ENCODE data around the gene YIF1A. TPM values are rescaled to one million over a fixed set of nuclear protein-coding genes. Genes with fewer than 3 reads are reported as not detected.

Gene YIF1A
- total RNA-seq, 4 donors from 2014 or later: 57.7 to 92.5 (median 85.4) TPM

- intact Hi-C loops (cut with DNase I): no loop called here
- peaks cover 37 to 46% (median 43%) of the 10 kb centered on the region in 4 donors for H3K4me1 ChIP-seq
- TF ChIP-seq POLR2AphosphoS5 (IDR thresholded peaks at IDR 0.05): no peak
- no peak for DNase-seq (ENCODE audit: extremely low spot score)
- peaks cover 0 to 37% (median 33%) of the 10 kb centered on the region in 4 donors for H3K36me3 ChIP-seq
- H3K4me3 ChIP-seq: no peak overlapping the region
- H3K27ac ChIP-seq (replicated peaks in 1 of 4): no peak overlapping the region
- H3K9me3 ChIP-seq: no peaks in the 10 kb centered on the region
- no peaks in the 10 kb centered on the region for H3K27me3 ChIP-seq
- WGBS: 84% methylated on average over 18 of the region's 18 CpGs
Measured at GRCh38 chr11:66332371-66333219, 43.7 kb upstream of the YIF1A start.

DNA sequence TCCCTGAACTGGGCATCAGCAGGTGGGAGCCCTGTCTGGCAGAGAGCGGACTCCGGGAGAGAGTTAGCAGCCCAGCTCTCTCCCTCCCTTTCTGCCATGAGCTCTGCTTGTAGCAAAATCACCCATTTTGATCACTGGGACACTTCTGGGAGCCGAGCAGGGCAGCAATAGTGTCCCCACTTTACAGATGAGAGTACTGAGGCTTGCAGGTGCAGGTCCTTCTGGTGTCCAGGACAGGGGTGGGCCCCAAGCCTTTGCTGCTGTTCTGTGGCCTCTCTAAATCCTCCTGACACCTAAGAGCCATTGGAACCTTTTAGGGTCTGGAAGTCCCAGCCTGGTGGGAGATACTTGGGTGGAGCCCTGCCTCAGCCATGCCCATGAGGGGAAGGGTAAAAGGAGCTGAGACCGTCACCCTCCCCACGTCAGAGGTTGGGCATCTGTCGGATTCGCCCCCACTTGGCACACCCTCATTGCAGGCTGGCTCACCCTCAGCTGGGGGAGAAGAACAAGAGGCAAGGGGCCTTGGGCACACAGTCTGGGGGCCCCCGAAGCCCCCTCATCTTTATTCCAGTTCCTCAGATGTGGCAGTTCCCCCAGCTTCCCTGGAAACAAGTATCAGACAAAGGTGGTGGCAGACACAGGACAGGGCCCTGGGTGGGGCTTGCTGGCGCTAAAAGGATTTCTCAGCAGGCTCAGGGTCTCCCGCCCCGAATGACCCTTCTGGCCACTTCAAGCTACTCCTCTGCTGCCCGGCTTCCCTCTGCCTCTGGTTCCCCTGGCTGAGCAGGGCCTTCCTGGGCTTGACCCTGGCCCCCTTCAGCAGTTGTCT is 42.8 kb upstream of the YIF1A start:
- peaks cover 0 to 29% (median 25%) of the 10 kb centered on the region in 4 donors for H3K36me3 ChIP-seq
- WGBS: 92% methylated on average over 9 of the region's 12 CpGs
- H3K9me3 ChIP-seq: no peaks in the 10 kb centered on the region
- DNase-seq (ENCODE audit: extremely low spot score): no peak
- H3K4me1 ChIP-seq: peaks cover 44 to 48% (median 47%) of the 10 kb centered on the region in 4 donors
- H3K27ac ChIP-seq (replicated peaks in 1 of 4): no peak overlapping the region
- no peaks in the 10 kb centered on the region for H3K27me3 ChIP-seq
- TF ChIP-seq, protein P1, sequence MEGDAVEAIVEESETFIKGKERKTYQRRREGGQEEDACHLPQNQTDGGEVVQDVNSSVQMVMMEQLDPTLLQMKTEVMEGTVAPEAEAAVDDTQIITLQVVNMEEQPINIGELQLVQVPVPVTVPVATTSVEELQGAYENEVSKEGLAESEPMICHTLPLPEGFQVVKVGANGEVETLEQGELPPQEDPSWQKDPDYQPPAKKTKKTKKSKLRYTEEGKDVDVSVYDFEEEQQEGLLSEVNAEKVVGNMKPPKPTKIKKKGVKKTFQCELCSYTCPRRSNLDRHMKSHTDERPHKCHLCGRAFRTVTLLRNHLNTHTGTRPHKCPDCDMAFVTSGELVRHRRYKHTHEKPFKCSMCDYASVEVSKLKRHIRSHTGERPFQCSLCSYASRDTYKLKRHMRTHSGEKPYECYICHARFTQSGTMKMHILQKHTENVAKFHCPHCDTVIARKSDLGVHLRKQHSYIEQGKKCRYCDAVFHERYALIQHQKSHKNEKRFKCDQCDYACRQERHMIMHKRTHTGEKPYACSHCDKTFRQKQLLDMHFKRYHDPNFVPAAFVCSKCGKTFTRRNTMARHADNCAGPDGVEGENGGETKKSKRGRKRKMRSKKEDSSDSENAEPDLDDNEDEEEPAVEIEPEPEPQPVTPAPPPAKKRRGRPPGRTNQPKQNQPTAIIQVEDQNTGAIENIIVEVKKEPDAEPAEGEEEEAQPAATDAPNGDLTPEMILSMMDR (IDR thresholded peaks at IDR 0.05): no peak
- TF ChIP-seq EP300 (IDR thresholded peaks at IDR 0.05) (no peak), POLR2AphosphoS5 (IDR thresholded peaks at IDR 0.05) (no peak), POLR2A (IDR thresholded peaks at IDR 0.05; ENCODE audit: low read depth) (no peak)
- intact Hi-C loops (cut with DNase I): no loop called here
- no peak overlapping the region for H3K4me3 ChIP-seq

DNA sequence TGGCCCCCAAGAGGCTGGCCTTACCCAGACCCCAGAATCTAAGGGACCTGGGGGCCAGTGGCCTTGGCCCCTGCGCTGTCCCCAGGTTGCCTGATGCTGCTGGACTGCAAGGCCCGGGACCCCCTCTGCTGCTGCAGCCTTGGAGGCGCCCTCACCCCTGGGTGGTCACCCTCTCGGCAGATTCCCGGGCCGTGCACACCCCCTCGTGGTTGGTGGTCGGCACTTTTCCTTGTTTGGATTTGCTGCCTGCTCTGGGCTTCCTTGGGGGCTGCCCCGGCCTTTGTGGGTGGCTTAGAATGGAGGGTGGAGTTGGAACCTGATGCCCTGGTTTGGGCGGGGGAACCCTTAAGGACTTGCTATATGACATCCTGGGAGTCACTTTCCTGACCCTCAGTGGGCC is 42.0 kb upstream of the YIF1A start:
- Histone ChIP-seq H3K4me1 (peaks cover 44 to 48% (median 47%) of the 10 kb centered on the region in 4 donors), H3K27ac (replicated peaks in 1 of 4) (no peak overlapping the region), H3K27me3 (no peaks in the 10 kb centered on the region), H3K36me3 (peaks cover 0 to 29% (median 25%) of the 10 kb centered on the region in 4 donors), H3K9me3 (no peaks in the 10 kb centered on the region), H3K4me3 (no peak overlapping the region)
- TF ChIP-seq EP300 (IDR thresholded peaks at IDR 0.05): no peak
- TF ChIP-seq, protein P1 (IDR thresholded peaks at IDR 0.05): no peak
- no peak for TF ChIP-seq POLR2A (IDR thresholded peaks at IDR 0.05; ENCODE audit: low read depth)
- no peak for TF ChIP-seq POLR2AphosphoS5 (IDR thresholded peaks at IDR 0.05)
- DNase-seq (ENCODE audit: extremely low spot score): no peak
- intact Hi-C loops (cut with DNase I): no loop called here
- 49% methylated on average over 8 of the region's 10 CpGs for WGBS

DNA sequence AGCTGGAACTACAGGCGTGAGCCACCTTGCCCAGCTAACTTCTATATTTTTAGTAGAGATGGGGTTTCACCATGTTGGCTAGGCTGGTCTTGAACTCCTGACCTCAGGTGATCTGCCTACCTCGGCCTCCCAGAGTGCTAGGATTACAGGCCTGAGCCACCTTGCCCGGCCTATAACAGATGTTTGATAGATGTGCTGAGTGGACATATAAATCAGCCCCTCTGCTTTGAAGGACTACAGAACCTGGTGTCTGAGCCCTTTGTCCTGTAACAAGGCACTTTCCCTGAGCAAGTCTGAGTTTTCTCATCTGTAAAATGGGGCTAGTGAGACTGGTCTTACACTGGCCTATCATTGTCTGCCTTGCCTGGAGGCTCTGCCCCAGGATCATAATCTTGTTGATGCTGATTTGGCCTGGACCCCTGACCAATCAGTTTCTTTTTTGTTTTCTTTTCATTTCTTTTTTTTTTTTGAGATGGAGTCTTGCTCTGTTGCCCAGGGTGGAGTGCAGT is 40.3 kb upstream of the YIF1A start:
- Histone ChIP-seq H3K27ac (replicated peaks in 1 of 4) (no peak overlapping the region), H3K27me3 (no peaks in the 10 kb centered on the region), H3K4me1 (peaks cover 32 to 37% (median 34%) of the 10 kb centered on the region in 4 donors), H3K9me3 (no peaks in the 10 kb centered on the region), H3K4me3 (no peak overlapping the region), H3K36me3 (peaks cover 0 to 25% (median 22%) of the 10 kb centered on the region in 4 donors)
- DNase-seq (ENCODE audit: extremely low spot score): no peak
- 89% methylated on average over 3 of the region's 3 CpGs for WGBS
- intact Hi-C loops (cut with DNase I): loop anchor here (2.0 kb wide), 1 partner anchor 18 kb away; no protein-coding TSS in a partner anchor
- TF ChIP-seq EP300 (IDR thresholded peaks at IDR 0.05): no peak
- TF ChIP-seq, protein P1 (IDR thresholded peaks at IDR 0.05): no peak
- TF ChIP-seq POLR2A (IDR thresholded peaks at IDR 0.05; ENCODE audit: low read depth): no peak
- TF ChIP-seq POLR2AphosphoS5 (IDR thresholded peaks at IDR 0.05): no peak

Data from esophagus muscularis mucosa (tissue), 4 donors.